GM18858 (cell line): ENCODE results near the gene KLHL40.

Experiments used
- ATAC-seq: cut with Tn5 transposase; IDR thresholded peaks from one replicate; pipeline ENCODE4 v1.9.1; 2021; ENCODE audit not compliant: unreplicated experiment

The KLHL40 gene

GRCh38 chr3:42685363-42685881, at the start of gene KLHL40:
Gene KLHL40 (plus strand): TSS chr3:42685537. CDS start chr3:42685619, 82 bp downstream.
- no peak for ATAC-seq

- ATAC-seq, result no peak
Observed at GRCh38 chr3:42637001-42637400, 48.3 kb upstream of the KLHL40 start.

GRCh38 chr3:42638339-42638842, 46.9 kb upstream of the KLHL40 start:
- ATAC-seq, result no peak

GRCh38 chr3:42639192-42639591, 46.1 kb upstream of the KLHL40 start:
- ATAC-seq, result no peak

- ATAC-seq, result no peak
Observed at GRCh38 chr3:42640129-42640528, 45.2 kb upstream of the KLHL40 start.

- no peak for ATAC-seq
Observed at GRCh38 chr3:42640771-42641370, 44.5 kb upstream of the KLHL40 start.

- ATAC-seq, result no peak
Observed at GRCh38 chr3:42647821-42648459, 37.4 kb upstream of the KLHL40 start.

GRCh38 chr3:42649006-42649405, 36.3 kb upstream of the KLHL40 start:
- ATAC-seq, result no peak

- no peak for ATAC-seq
Observed at GRCh38 chr3:42649783-42650182, 35.6 kb upstream of the KLHL40 start.

- ATAC-seq, result no peak
Observed at GRCh38 chr3:42651248-42652091, 33.9 kb upstream of the KLHL40 start.

GRCh38 chr3:42652251-42652610, 33.1 kb upstream of the KLHL40 start:
- no peak for ATAC-seq

- no peak for ATAC-seq
Observed at GRCh38 chr3:42652611-42653302, 32.6 kb upstream of the KLHL40 start.

- no peak for ATAC-seq
Observed at GRCh38 chr3:42653303-42653559, 32.1 kb upstream of the KLHL40 start.

- ATAC-seq, result no peak
Observed at GRCh38 chr3:42653560-42654330, 31.6 kb upstream of the KLHL40 start, which contains the start of gene ZBTB47. Gene ZBTB47 (plus strand): TSS chr3:42653697. CDS start chr3:42658356, 4,659 bp downstream.

- ATAC-seq, result no peak
Observed at GRCh38 chr3:42654331-42655201, 30.8 kb upstream of the KLHL40 start.

- ATAC-seq, result no peak
Observed at GRCh38 chr3:42655331-42655888, 29.9 kb upstream of the KLHL40 start.

GRCh38 chr3:42655980-42656679, 29.2 kb upstream of the KLHL40 start:
- no peak for ATAC-seq
